HCT116 (cell line): ENCODE results near the gene SULT1C3. TPM values are rescaled to one million over a fixed set of nuclear protein-coding genes. Genes with fewer than 3 reads are reported as not detected.

Experiments used
- ATAC-seq: fragments of 200-7000 bp; cut with Tn5 transposase; 2 replicates; pipeline ENCODE4 v1.9.1; 2020; ENCODE audit warnings: mild to moderate bottlenecking, moderate library complexity
- BruUV-seq: library from RNA; stranded (reverse); fragments of 400-500 nt; replicated peaks from 2 replicates; lab custom pipeline; 2021; lab: Mats Ljungman, UMichigan
- CTCF ChIA-PET: fragments of 300-600 bp; sonication (Branson Sonifier 250); formaldehyde crosslinking; loops from one replicate; lab custom pipeline; 2021; ENCODE audit warnings: antibody characterized with exemption; lab: Charles Lee
- POLR2A ChIA-PET: fragments of 300-600, 350-600 bp; sonication (Branson Sonifier 250); formaldehyde crosslinking; loops from one replicate; lab custom pipeline; 2021; ENCODE audit warnings: antibody characterized with exemption; lab: Charles Lee
- RAD21 ChIA-PET, 2 experiments: fragments of 300-600 bp; sonication (Branson Sonifier 250); formaldehyde crosslinking; loops; one replicate each; lab custom pipeline; 2023; ENCODE audit warnings: low total read pairs in 2 of 2; ENCODE audit not compliant: uncharacterized antibody in 2 of 2, unreplicated experiment in 2 of 2, low non-redundant PET in 1 of 2; lab: Charles Lee
- DNase-seq: peaks from one replicate; pipeline ENCODE4 v3.0.0-alpha.2; 2010; ENCODE audit warnings: low read depth, low spot score
- H2AFZ ChIP-seq: fragments of 200-600 bp; shearing (Covaris generic), sonication (generic); 2 replicates; pipeline ENCODE4 v1.6.1; 2017; ENCODE audit warnings: low read depth, mixed run types, mixed read lengths, antibody characterized with exemption, low read length; ENCODE audit not compliant: poor library complexity, severe bottlenecking
- H3K27ac ChIP-seq: 2 replicates; pipeline ENCODE4 v1.5.1; 2012; ENCODE audit warnings: low read depth, low read length
- H3K27me3 ChIP-seq: fragments of 200-600 bp; sonication (generic); 2 replicates; pipeline ENCODE4 v1.6.1; 2016; ENCODE audit warnings: mixed run types, low read length, mixed read lengths; ENCODE audit not compliant: insufficient read depth
- H3K36me3 ChIP-seq, 2 experiments: fragments of 200-500 bp in 1 of 2; fragments of 200-600 bp in 1 of 2; sonication (Bioruptor generic) in 1 of 2; sonication (generic) in 1 of 2; 2 replicates each; pipeline versions ENCODE4 v1.5.1 to v1.6.1; 2014 to 2016; ENCODE audit warnings: low read length in 2 of 2, inconsistent platforms in 1 of 2, mixed read lengths in 1 of 2, mixed run types in 1 of 2; ENCODE audit not compliant: insufficient read depth in 2 of 2, control insufficient read depth in 1 of 2
- H3K4me1 ChIP-seq, 2 experiments: fragments of 200-600 bp in 1 of 2; sonication (generic) in 1 of 2; 2 replicates each; pipeline versions ENCODE4 v1.5.1 to v1.6.1; 2012 to 2017; ENCODE audit warnings: low read length in 2 of 2, inconsistent platforms in 1 of 2, mild to moderate bottlenecking in 1 of 2, mixed read lengths in 1 of 2, mixed run types in 1 of 2, moderate library complexity in 1 of 2; ENCODE audit not compliant: insufficient read depth in 2 of 2, control insufficient read depth in 1 of 2
- H3K4me2 ChIP-seq: fragments of 200-600 bp; sonication (generic); 2 replicates; pipeline ENCODE4 v1.6.1; 2017; ENCODE audit warnings: mixed run types, low read length, mixed read lengths
- H3K4me3 ChIP-seq, 2 experiments: fragments of 200-600 bp in 1 of 2; sonication (generic) in 1 of 2; replicated peaks in 1 of 2; 2 replicates each; pipeline ENCODE4 v1.5.1; 2011 to 2016; ENCODE audit warnings: low read length in 2 of 2, control low read depth in 1 of 2, low read depth in 1 of 2, mild to moderate bottlenecking in 1 of 2, mixed read lengths in 1 of 2, mixed run types in 1 of 2
- H3K79me2 ChIP-seq: fragments of 200-600 bp; sonication (generic); 2 replicates; pipeline ENCODE4 v1.6.1; 2017; ENCODE audit warnings: mild to moderate bottlenecking, mixed run types, low read length, moderate library complexity, mixed read lengths; ENCODE audit not compliant: insufficient read depth
- H3K9ac ChIP-seq: fragments of 200-600 bp; sonication (generic); 2 replicates; pipeline ENCODE4 v1.6.1; 2016; ENCODE audit warnings: low read length, mixed read lengths
- H3K9me2 ChIP-seq: fragments of 200-600 bp; sonication (generic), shearing (Covaris generic); 2 replicates; pipeline ENCODE4 v1.6.1; 2017; ENCODE audit warnings: mixed run types, mild to moderate bottlenecking, moderate library complexity; ENCODE audit not compliant: insufficient read depth
- H3K9me3 ChIP-seq, 2 experiments: fragments of 200-500 bp in 1 of 2; fragments of 200-600 bp in 1 of 2; sonication (Bioruptor generic) in 1 of 2; sonication (generic) in 1 of 2; 2 replicates each; pipeline ENCODE4 v1.6.1; 2014 to 2017; ENCODE audit warnings: low read length in 2 of 2, mixed read lengths in 2 of 2, inconsistent platforms in 1 of 2, low read depth in 1 of 2, mild to moderate bottlenecking in 1 of 2, mixed run types in 1 of 2, moderate library complexity in 1 of 2; ENCODE audit not compliant: control insufficient read depth in 1 of 2, insufficient read depth in 1 of 2
- H4K20me1 ChIP-seq: fragments of 200-600 bp; sonication (generic), shearing (Covaris generic); 2 replicates; pipeline ENCODE4 v1.6.1; 2017; ENCODE audit warnings: mixed run types, mild to moderate bottlenecking, moderate library complexity; ENCODE audit not compliant: insufficient read depth
- CBX3 ChIP-seq: IDR thresholded peaks from 2 replicates; pipeline ENCODE4 v1.6.1; 2012; ENCODE audit warnings: low read depth
- CEBPB ChIP-seq: IDR thresholded peaks from 2 replicates; pipeline ENCODE4 v1.6.1; 2012; ENCODE audit warnings: low read depth
- CTCF ChIP-seq, 3 experiments: fragments of 200-600 bp in 1 of 3; sonication (generic) in 1 of 3; IDR thresholded peaks in 2 of 3; conservative IDR thresholded peaks in 1 of 3; 2 replicates each; pipeline ENCODE4 v1.5.1; 2012 to 2017; ENCODE audit warnings: low read depth in 2 of 3, low read length in 2 of 3, antibody characterized with exemption in 1 of 3, borderline replicate concordance in 1 of 3, control low read depth in 1 of 3, mild to moderate bottlenecking in 1 of 3, mixed read lengths in 1 of 3, mixed run types in 1 of 3, moderate library complexity in 1 of 3; ENCODE audit not compliant: insufficient read depth in 1 of 3
- EGR1 ChIP-seq: IDR thresholded peaks from 2 replicates; pipeline ENCODE4 v1.6.1; 2012; ENCODE audit warnings: low read depth
- EZH2 ChIP-seq: fragments of 200-600 bp; sonication (generic); IDR thresholded peaks from 2 replicates; pipeline ENCODE4 v1.6.1; 2017; ENCODE audit warnings: antibody characterized with exemption, mixed run types
- FOSL1 ChIP-seq: IDR thresholded peaks from 2 replicates; pipeline ENCODE4 v1.6.1; 2012; ENCODE audit warnings: low read depth
- JUND ChIP-seq: IDR thresholded peaks from 2 replicates; pipeline ENCODE4 v1.6.1; 2012
- POLR2A ChIP-seq: IDR thresholded peaks from 2 replicates; pipeline ENCODE4 v1.7.0; 2011; ENCODE audit warnings: borderline replicate concordance; ENCODE audit not compliant: insufficient read depth, insufficient read length; ENCODE audit errors: extremely low read depth
- POLR2AphosphoS5 ChIP-seq: IDR thresholded peaks from 2 replicates; pipeline ENCODE4 v1.6.1; 2011; ENCODE audit warnings: mild to moderate bottlenecking, low read depth, low read length, moderate library complexity
- RAD21 ChIP-seq: IDR thresholded peaks from 2 replicates; pipeline ENCODE4 v1.6.1; 2012; ENCODE audit warnings: low read depth, mild to moderate bottlenecking
- SIN3A ChIP-seq: IDR thresholded peaks from 2 replicates; pipeline ENCODE4 v1.6.1; 2012; ENCODE audit warnings: low read depth
- SP1 ChIP-seq: IDR thresholded peaks from 2 replicates; pipeline ENCODE4 v1.6.1; 2012; ENCODE audit warnings: low read depth
- SRF ChIP-seq: IDR thresholded peaks from 2 replicates; pipeline ENCODE4 v1.6.1; 2012; ENCODE audit warnings: low read depth
- TCF7L2 ChIP-seq: IDR thresholded peaks from 2 replicates; pipeline ENCODE4 v1.7.0; 2011; ENCODE audit warnings: borderline replicate concordance, inconsistent platforms; ENCODE audit not compliant: insufficient read depth, insufficient read length; ENCODE audit errors: extremely low read depth
- YY1 ChIP-seq: IDR thresholded peaks from 2 replicates; pipeline ENCODE4 v1.6.1; 2011; ENCODE audit warnings: low read length, low read depth, moderate library complexity, mild to moderate bottlenecking; ENCODE audit not compliant: insufficient replicate concordance; ENCODE audit errors: extremely low read depth
- ZBTB33 ChIP-seq: IDR thresholded peaks from 2 replicates; pipeline ENCODE4 v1.6.1; 2011; ENCODE audit warnings: mild to moderate bottlenecking, low read length, moderate library complexity; ENCODE audit not compliant: insufficient replicate concordance; ENCODE audit errors: extremely low read depth
- ZFX ChIP-seq: fragments of 450-650 bp; IDR thresholded peaks from 2 replicates; pipeline ENCODE4 v1.6.1; 2017
- ZNF274 ChIP-seq: fragments of 200-500 bp; sonication (Bioruptor generic); IDR thresholded peaks from 2 replicates; pipeline ENCODE4 v1.6.1; 2014; ENCODE audit warnings: mild to moderate bottlenecking, low read depth, low read length, inconsistent platforms
- intact Hi-C: fragments of 100-400 bp; cut with micrococcal nuclease; formaldehyde crosslinking; loops from 2 replicates; pipeline ENCODE4 v1.10.0; 2022
- total RNA-seq: library from RNA; stranded (reverse); gene quantifications from one replicate; pipeline ENCODE4 v1.2.1, GENCODE V29; 2021; ENCODE audit not compliant: unreplicated experiment
- TF ChIP-seq, protein P1 (sequence below): IDR thresholded peaks from 2 replicates; pipeline ENCODE4 v1.6.1; 2012
- TF ChIP-seq, protein P2 (sequence below): IDR thresholded peaks from 2 replicates; pipeline ENCODE4 v1.6.1; 2012; ENCODE audit warnings: low read depth

SULT1C3 gene
- total RNA-seq, 1 experiment from 2014 or later = not detected

DNA sequence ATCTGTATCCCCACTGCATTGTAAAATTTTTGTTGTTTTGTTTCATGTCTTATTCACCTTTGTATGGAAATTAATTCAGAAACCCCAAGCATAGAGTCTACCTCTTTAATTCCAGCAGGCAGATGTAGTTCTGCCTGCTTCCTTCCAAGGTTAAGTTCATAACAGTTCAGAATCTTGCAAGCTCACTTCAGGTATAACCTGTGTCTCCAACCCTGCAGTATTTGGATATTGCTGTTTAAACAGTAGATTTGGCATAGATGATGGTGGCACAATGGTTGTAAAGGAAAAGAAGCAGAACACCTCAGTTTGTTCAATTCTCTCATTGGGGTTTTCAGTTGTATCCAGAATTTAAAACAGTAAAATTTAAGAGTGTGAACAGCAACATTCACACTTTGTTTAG is 70.1 kb downstream of the SULT1C3 start:
- RAD21 ChIA-PET = no interaction called here
- no peak for ATAC-seq
- Histone ChIP-seq H2AFZ (no peak overlapping the region), H3K4me1 (no peaks in the 10 kb centered on the region), H3K4me3 (no peak overlapping the region), H3K9me2 (no peaks in the 10 kb centered on the region), H3K27me3 (no peaks in the 10 kb centered on the region), H3K9me3 (no peaks in the 10 kb centered on the region), H3K9ac (no peak overlapping the region), H4K20me1 (no peaks in the 10 kb centered on the region), H3K27ac (no peak overlapping the region), H3K36me3 (no peaks in the 10 kb centered on the region), H3K4me2 (no peak overlapping the region), H3K79me2 (no peaks in the 10 kb centered on the region)
- CTCF ChIA-PET = interaction anchor here (0.7 kb wide), 1 partner anchor 51 kb away, joined by 3 read pairs; no protein-coding TSS in a partner anchor
- POLR2A ChIA-PET = no interaction called here
- no TSS peak for BruUV-seq
- intact Hi-C loops = no loop called here
- TF ChIP-seq ZBTB33 (no peak), CTCF (IDR thresholded peaks at IDR 0.05 in 2 of 3, conservative IDR thresholded peaks at IDR 0.05 in 1 of 3; ENCODE audit: borderline replicate concordance in 1 of 3, insufficient read depth in 1 of 3, low read depth in 2 of 3, low read length in 2 of 3) (no peak), JUND (no peak), FOSL1 (no peak), RAD21 (no peak), ZFX (no peak), CBX3 (no peak), EZH2 (no peak), POLR2AphosphoS5 (no peak), SP1 (no peak), YY1 (no peak), ZNF274 (no peak), SRF (no peak), TCF7L2 (no peak), POLR2A (no peak), CEBPB (no peak), SIN3A (no peak), EGR1 (no peak)
- TF ChIP-seq, protein P1, sequence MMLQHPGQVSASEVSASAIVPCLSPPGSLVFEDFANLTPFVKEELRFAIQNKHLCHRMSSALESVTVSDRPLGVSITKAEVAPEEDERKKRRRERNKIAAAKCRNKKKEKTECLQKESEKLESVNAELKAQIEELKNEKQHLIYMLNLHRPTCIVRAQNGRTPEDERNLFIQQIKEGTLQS = no peak
- TF ChIP-seq, protein P2, sequence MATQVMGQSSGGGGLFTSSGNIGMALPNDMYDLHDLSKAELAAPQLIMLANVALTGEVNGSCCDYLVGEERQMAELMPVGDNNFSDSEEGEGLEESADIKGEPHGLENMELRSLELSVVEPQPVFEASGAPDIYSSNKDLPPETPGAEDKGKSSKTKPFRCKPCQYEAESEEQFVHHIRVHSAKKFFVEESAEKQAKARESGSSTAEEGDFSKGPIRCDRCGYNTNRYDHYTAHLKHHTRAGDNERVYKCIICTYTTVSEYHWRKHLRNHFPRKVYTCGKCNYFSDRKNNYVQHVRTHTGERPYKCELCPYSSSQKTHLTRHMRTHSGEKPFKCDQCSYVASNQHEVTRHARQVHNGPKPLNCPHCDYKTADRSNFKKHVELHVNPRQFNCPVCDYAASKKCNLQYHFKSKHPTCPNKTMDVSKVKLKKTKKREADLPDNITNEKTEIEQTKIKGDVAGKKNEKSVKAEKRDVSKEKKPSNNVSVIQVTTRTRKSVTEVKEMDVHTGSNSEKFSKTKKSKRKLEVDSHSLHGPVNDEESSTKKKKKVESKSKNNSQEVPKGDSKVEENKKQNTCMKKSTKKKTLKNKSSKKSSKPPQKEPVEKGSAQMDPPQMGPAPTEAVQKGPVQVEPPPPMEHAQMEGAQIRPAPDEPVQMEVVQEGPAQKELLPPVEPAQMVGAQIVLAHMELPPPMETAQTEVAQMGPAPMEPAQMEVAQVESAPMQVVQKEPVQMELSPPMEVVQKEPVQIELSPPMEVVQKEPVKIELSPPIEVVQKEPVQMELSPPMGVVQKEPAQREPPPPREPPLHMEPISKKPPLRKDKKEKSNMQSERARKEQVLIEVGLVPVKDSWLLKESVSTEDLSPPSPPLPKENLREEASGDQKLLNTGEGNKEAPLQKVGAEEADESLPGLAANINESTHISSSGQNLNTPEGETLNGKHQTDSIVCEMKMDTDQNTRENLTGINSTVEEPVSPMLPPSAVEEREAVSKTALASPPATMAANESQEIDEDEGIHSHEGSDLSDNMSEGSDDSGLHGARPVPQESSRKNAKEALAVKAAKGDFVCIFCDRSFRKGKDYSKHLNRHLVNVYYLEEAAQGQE = no peak
- no peak for DNase-seq
